Cardiac fibroblast (primary cell): ENCODE data around the gene CRTAC1.
A peak's percentile ranks its signal among the peaks of the same experiment; 100 is the strongest.

Experiments
- DNase-seq, 2 donors: peaks; one replicate each; pipeline versions ENCODE4 v3.0.0 to v3.0.0-alpha.2; 2010; ENCODE audit warnings: low read depth in 2 of 2
- H3K4me3 ChIP-seq, 2 donors: replicated peaks in 1 of 2; 1 replicate in 1 of 2; 2 replicates in 1 of 2; pipeline ENCODE4 v1.5.1; 2011; ENCODE audit warnings: low read depth in 2 of 2, low read length in 2 of 2, mild to moderate bottlenecking in 2 of 2, moderate library complexity in 1 of 2
- CTCF ChIP-seq: IDR thresholded peaks from one replicate; pipeline ENCODE4 v1.5.1; 2011; ENCODE audit warnings: low read depth, mild to moderate bottlenecking, low read length, inconsistent platforms

The CRTAC1 gene

DNA sequence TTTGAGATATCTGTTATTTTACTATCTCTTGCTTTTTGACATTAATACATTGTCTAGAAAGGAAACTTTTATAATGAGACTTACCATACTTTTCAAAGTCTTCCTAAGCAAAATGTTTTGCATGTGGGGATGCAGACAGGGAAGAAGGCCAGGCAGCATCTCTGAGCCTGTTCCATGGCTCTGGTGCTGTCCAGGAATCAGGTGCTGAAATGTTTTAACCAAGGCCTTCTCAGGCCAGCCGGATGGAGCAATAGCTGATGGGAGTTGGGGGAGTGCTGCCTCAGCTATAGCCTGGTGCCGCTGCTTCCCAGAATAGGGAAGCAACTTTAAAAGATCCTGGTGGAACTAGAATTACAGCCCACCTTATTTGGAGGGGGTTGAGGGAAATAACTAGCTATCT lies 38.5 kb downstream of the CRTAC1 start:
- DNase-seq, result peak; percentile 6 to 31
- TF ChIP-seq CTCF, result no peak
- no peak overlapping the region for H3K4me3 ChIP-seq

GRCh38 chr10:97981816-97982215 lies 48.6 kb downstream of the CRTAC1 start:
- no peak for TF ChIP-seq CTCF
- no peak for DNase-seq
- no peak overlapping the region for H3K4me3 ChIP-seq

DNA sequence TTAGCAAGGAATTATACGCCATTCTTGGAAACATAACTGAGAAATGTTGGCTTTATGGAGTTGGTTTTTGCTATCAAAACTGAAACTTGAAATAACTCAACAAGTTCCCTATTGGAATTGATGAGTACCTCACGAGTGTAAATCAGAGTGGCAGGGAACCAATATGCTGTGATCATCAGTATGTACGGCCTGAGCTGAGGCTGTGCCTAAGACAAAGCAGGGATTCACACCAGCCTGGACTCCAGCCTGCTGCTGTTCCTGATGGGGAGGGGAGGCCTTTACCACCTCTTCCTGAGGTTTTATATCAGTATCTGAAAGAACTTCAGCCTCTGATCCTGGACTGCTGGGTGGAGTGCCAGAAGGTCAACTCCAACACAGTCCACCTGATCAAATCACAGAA lies 52.7 kb downstream of the CRTAC1 start:
- no peak overlapping the region for H3K4me3 ChIP-seq
- no peak for TF ChIP-seq CTCF
- DNase-seq, result no peak

DNA sequence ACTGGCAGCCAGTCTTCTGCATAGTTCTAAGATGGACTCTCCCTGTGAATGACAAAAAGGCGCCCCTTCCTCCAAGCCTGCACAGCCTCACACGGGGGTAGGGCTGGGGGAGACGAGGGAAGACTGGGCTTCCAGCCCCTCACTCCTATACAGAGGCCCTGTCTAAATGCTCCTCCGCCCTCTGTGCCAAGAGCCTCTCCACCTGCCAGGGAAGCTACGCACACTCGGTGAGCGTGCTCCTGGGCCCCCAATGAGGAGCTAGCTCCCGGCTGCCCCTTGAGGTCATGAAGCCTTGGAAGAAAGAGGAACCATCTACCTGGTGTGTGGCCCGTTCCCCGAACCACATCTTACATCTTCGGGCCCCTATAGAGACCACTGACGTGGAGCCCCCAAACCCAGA lies 54.8 kb downstream of the CRTAC1 start:
- no peak for DNase-seq
- no peak for TF ChIP-seq CTCF
- no peak overlapping the region for H3K4me3 ChIP-seq

GRCh38 chr10:97974526-97975525 lies 55.6 kb downstream of the CRTAC1 start:
- no peak for TF ChIP-seq CTCF
- H3K4me3 ChIP-seq, result no peak overlapping the region
- no peak for DNase-seq

DNA sequence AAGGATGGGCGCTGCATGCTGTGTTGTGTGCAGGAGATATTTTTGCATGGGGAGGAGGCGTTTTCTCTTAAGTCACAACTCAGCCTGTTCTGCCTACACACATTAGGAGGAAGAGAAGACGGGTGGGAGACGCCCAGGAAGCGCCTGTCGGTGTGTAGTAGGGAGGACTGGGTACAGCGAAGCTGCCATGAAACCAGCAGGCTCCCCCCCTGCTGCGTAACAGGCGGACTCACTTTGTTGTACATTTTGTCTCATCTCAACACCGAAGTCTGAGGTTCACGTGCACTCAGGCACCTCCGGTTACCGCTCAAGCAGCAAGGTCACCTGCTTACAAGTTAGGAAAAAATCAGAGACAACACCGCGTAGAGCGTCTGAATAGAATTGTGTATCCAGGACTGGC lies 56.3 kb downstream of the CRTAC1 start:
- DNase-seq, result no peak
- no peak for TF ChIP-seq CTCF
- H3K4me3 ChIP-seq, result no peak overlapping the region
